Kidney epithelial cell (primary cell): Measurements from ENCODE around the gene ADPRHL1. TPM values are rescaled to one million over a fixed set of nuclear protein-coding genes. Genes with fewer than 3 reads are reported as not detected.

Experiments used
- DNase-seq: peaks from one replicate; pipeline ENCODE4 v3.0.0-alpha.2; 2010; ENCODE audit warnings: low read depth
- H3K27me3 ChIP-seq: 2 replicates; pipeline ENCODE4 v1.6.0; 2011; ENCODE audit warnings: low read length; ENCODE audit not compliant: control insufficient read depth, insufficient read depth
- H3K36me3 ChIP-seq: 2 replicates; pipeline ENCODE4 v1.5.1; 2011; ENCODE audit warnings: low read length; ENCODE audit not compliant: control insufficient read depth, insufficient read depth
- H3K4me3 ChIP-seq: 2 replicates; pipeline ENCODE4 v1.5.1; 2011; ENCODE audit warnings: low read depth, mild to moderate bottlenecking, control low read depth, low read length
- CTCF ChIP-seq: IDR thresholded peaks from 2 replicates; pipeline ENCODE4 v1.5.1; 2011; ENCODE audit warnings: mild to moderate bottlenecking, moderate library complexity, low read length, control low read depth, inconsistent platforms; ENCODE audit not compliant: insufficient read depth, poor library complexity, severe bottlenecking
- total RNA-seq: library from RNA; depleted of rRNA; stranded (reverse); fragments of >200 nt; gene quantifications from 2 replicates; pipeline ENCODE4 v1.2.3, GENCODE V29; 2015

ADPRHL1 gene
- total RNA-seq, 1 donor from 2014 or later: 0.84 TPM

DNA sequence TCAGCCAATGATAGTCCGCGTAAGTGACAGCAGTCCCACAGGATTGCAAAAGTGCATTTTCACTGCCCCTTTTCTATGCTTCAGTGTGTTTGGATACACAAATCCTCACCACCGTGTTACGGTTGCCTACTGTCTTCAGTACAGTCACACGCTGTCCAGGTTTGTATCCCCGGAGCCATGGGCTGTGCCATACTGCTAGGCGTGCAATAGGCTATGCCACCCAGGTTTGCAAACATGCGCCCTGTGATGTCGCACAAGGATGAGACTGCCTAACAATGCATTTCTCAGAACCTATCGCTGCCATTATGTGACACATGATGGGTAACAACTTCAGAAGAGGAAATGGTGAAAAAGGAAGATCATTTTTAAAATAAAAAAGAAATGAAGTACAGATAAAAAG is 16.8 kb upstream of the ADPRHL1 start:
- Histone ChIP-seq H3K36me3 (no peaks in the 10 kb centered on the region), H3K27me3 (no peaks in the 10 kb centered on the region), H3K4me3 (no peak overlapping the region)
- TF ChIP-seq CTCF: no peak
- DNase-seq: no peak

GRCh38 chr13:113469582-113469981 is 16.3 kb upstream of the ADPRHL1 start:
- no peak for TF ChIP-seq CTCF
- no peak for DNase-seq
- no peaks in the 10 kb centered on the region for H3K36me3 ChIP-seq
- no peaks in the 10 kb centered on the region for H3K27me3 ChIP-seq
- no peak overlapping the region for H3K4me3 ChIP-seq

DNA sequence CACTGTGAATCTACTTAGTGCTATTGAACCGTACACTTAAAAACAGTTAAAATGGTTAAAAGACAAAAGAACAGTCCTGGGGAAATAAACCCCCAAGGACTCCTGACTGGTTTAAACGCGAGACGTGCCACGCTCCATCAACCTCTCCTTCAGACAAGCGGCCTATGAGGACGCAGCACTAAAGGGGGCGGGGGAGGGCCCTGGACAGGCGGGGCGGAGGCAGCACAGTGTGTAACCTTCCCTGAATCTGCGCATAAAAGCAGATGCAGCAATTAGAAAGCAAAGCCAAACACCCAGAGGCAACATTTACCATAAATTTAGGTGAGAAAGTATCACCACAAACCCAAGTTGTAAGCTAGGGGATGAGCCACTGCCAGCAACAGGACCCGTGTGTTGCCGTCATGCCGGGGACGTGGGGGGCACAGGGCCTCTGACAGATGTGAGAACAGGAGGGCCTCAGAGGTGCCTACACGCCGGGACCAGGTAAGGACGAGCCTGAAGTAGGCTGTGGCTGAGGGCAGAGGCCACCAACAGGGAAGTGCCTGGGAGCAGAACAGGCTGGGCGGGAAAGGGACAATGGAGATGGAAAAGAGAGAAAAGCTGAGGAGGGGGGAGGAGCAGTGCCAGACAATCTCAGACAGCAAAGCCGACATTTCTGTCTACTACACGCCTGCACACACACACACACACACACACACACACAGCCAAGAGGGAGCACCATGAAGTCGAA is 15.3 kb upstream of the ADPRHL1 start:
- no peak for TF ChIP-seq CTCF

GRCh38 chr13:113468029-113468428 is 14.7 kb upstream of the ADPRHL1 start:
- DNase-seq: no peak
- TF ChIP-seq CTCF: no peak
- H3K27me3 ChIP-seq: no peaks in the 10 kb centered on the region
- no peak overlapping the region for H3K4me3 ChIP-seq
- H3K36me3 ChIP-seq: no peaks in the 10 kb centered on the region

More for the DNA sequence above, 15.3 kb upstream of the ADPRHL1 start:
- no peak overlapping the region for H3K4me3 ChIP-seq
- no peaks in the 10 kb centered on the region for H3K27me3 ChIP-seq
- H3K36me3 ChIP-seq: no peaks in the 10 kb centered on the region
- no peak for DNase-seq

DNA sequence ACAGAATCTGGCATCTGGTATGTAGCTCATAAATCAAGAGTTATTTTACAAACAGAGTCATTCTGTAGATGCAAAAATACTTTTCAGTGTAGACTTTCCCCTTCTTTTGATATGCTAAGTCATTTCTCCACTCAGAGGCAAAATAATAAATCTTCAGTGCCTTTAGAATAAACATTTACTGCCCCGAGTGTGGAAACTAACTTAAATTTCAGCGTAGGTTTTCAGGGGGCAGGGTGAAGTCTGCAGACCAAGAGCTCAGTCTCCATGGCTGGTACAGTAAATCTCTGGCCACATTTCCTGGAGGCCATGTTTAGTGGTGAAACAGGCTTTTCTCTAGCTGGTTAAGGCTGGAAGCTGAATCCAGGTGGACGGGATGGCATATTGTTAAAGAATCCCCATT is 13.1 kb upstream of the ADPRHL1 start:
- no peak overlapping the region for H3K4me3 ChIP-seq
- no peak for TF ChIP-seq CTCF
- H3K27me3 ChIP-seq: no peaks in the 10 kb centered on the region
- DNase-seq: no peak
- H3K36me3 ChIP-seq: no peaks in the 10 kb centered on the region

- H3K27me3 ChIP-seq: no peaks in the 10 kb centered on the region
- DNase-seq: no peak
- TF ChIP-seq CTCF: no peak
- no peaks in the 10 kb centered on the region for H3K36me3 ChIP-seq
- H3K4me3 ChIP-seq: no peak overlapping the region
Measured at GRCh38 chr13:113465300-113465699, 12.0 kb upstream of the ADPRHL1 start.
